B cell (primary cell): ENCODE data around the gene RASA4B. TPM values are rescaled to one million over a fixed set of nuclear protein-coding genes. Genes with fewer than 3 reads are reported as not detected.
"Not testable (repeated sequence)": the region's sequence is repeated elsewhere in the genome, so short reads cannot be mapped to it uniquely, and the experiment has no call there.

ENCODE experiments used
- ATAC-seq: fragments of 200-7000 bp; cut with Tn5 transposase; one replicate; pipeline ENCODE4 v1.10.0; 2021; ENCODE audit warnings: low read depth, mild to moderate bottlenecking, moderate number of reproducible peaks, moderate library complexity
- CTCF ChIA-PET: fragments of 350-600 bp; sonication (Branson Sonifier 250); formaldehyde crosslinking; loops from one replicate; lab custom pipeline; 2021; ENCODE audit warnings: antibody characterized with exemption, inconsistent platforms; lab: Charles Lee
- POLR2A ChIA-PET: fragments of 350-600 bp; sonication (Branson Sonifier 250); formaldehyde crosslinking; loops from one replicate; lab custom pipeline; 2021; ENCODE audit warnings: antibody characterized with exemption; lab: Charles Lee
- DNase-seq: peaks from one replicate; pipeline ENCODE4 v3.0.0; 2013
- H2AFZ ChIP-seq: 2 replicates; pipeline ENCODE4 v1.6.1; 2012; ENCODE audit warnings: mild to moderate bottlenecking, low read depth, low read length; ENCODE audit not compliant: insufficient read depth, poor library complexity, severe bottlenecking
- H3K27ac ChIP-seq, 2 donors: 1 replicate in 1 of 2; 2 replicates in 1 of 2; pipeline ENCODE4 v1.5.1; 2012 to 2013; ENCODE audit warnings: low read length in 2 of 2, mild to moderate bottlenecking in 2 of 2, moderate library complexity in 1 of 2
- H3K27me3 ChIP-seq, 4 experiments: fragments of 200-600 bp in 1 of 4; sonication (generic) in 1 of 4; replicated peaks in 1 of 4; 1 replicate in 2 of 4; 2 replicates in 2 of 4; pipeline versions ENCODE4 v1.6.1 to v1.7.0; 2013 to 2016; ENCODE audit warnings: low read length in 3 of 4, mild to moderate bottlenecking in 2 of 4, mixed read lengths in 1 of 4, moderate library complexity in 1 of 4; ENCODE audit not compliant: insufficient read depth in 4 of 4, control insufficient read depth in 3 of 4; ENCODE audit errors: control extremely low read depth in 1 of 4
- H3K36me3 ChIP-seq, 2 experiments: replicated peaks in 1 of 2; 1 replicate in 1 of 2; 2 replicates in 1 of 2; pipeline versions ENCODE4 v1.6.1 to v1.7.1; 2013; ENCODE audit warnings: low read length in 1 of 2; ENCODE audit not compliant: insufficient read depth in 2 of 2, control insufficient read depth in 1 of 2; ENCODE audit errors: control extremely low read depth in 1 of 2, extremely low read depth in 1 of 2
- H3K4me1 ChIP-seq, 2 donors: fragments of 200-600 bp in 1 of 2; sonication (generic) in 1 of 2; 1 replicate in 1 of 2; 2 replicates in 1 of 2; pipeline versions ENCODE4 v1.5.1 to v1.6.1; 2013 to 2017; ENCODE audit warnings: low read length in 2 of 2; ENCODE audit not compliant: control insufficient read depth in 2 of 2, insufficient read depth in 2 of 2
- H3K4me2 ChIP-seq: replicated peaks from 2 replicates; pipeline ENCODE3; 2012; ENCODE audit warnings: mild to moderate bottlenecking, low read depth, low read length; ENCODE audit not compliant: poor library complexity, severe bottlenecking
- H3K4me3 ChIP-seq, 5 experiments: fragments of 200-600 bp in 1 of 5; sonication (generic) in 1 of 5; 1 replicate in 3 of 5; 2 replicates in 2 of 5; pipeline versions ENCODE4 v1.5.1 to v1.7.0; 2011 to 2016; ENCODE audit warnings: low read length in 4 of 5, mild to moderate bottlenecking in 4 of 5, low read depth in 2 of 5, control low read depth in 1 of 5, moderate library complexity in 1 of 5; ENCODE audit not compliant: insufficient read depth in 1 of 5; ENCODE audit errors: control extremely low read depth in 1 of 5, extremely low read depth in 1 of 5
- H3K79me2 ChIP-seq: fragments of 200-600 bp; sonication (generic); one replicate; pipeline ENCODE4 v1.6.0; 2016; ENCODE audit warnings: low read length; ENCODE audit not compliant: control insufficient read depth, insufficient read depth
- H3K9ac ChIP-seq: fragments of 200-600 bp; sonication (generic); 2 replicates; pipeline ENCODE4 v1.6.1; 2017; ENCODE audit warnings: mild to moderate bottlenecking, low read length, moderate library complexity
- H3K9me3 ChIP-seq, 3 donors: one replicate each; pipeline versions ENCODE4 v1.6.1 to v1.7.1; 2013; ENCODE audit warnings: low read length in 2 of 3; ENCODE audit not compliant: control insufficient read depth in 2 of 3, insufficient read depth in 1 of 3; ENCODE audit errors: control extremely low read depth in 1 of 3
- H4K20me1 ChIP-seq: 2 replicates; pipeline ENCODE4 v1.6.0; 2012; ENCODE audit warnings: mild to moderate bottlenecking, low read length; ENCODE audit not compliant: insufficient read depth, control insufficient read depth, poor library complexity, severe bottlenecking
- H3K27ac Mint-ChIP-seq: one replicate; pipeline ENCODE4 v1.8.0; 2021; ENCODE audit warnings: mixed read lengths
- H3K27me3 Mint-ChIP-seq: one replicate; pipeline ENCODE4 v1.8.0; 2021; ENCODE audit warnings: mixed read lengths
- H3K4me1 Mint-ChIP-seq: one replicate; pipeline ENCODE4 v1.8.0; 2021; ENCODE audit warnings: mixed read lengths
- H3K4me3 Mint-ChIP-seq: one replicate; pipeline ENCODE4 v1.8.0; 2021; ENCODE audit warnings: mixed read lengths
- H3K9me3 Mint-ChIP-seq: one replicate; pipeline ENCODE4 v1.8.0; 2022; ENCODE audit warnings: mixed read lengths; ENCODE audit not compliant: insufficient read depth
- WGBS: methylation state at CpG from one replicate; pipeline ENCODE4 v1.1.5; 2013; ENCODE audit warnings: missing lambda C conversion rate; ENCODE audit not compliant: insufficient coverage; 5-methylcytosine and 5-hydroxymethylcytosine counted together
- intact Hi-C: fragments of 100-400 bp; cut with micrococcal nuclease; formaldehyde crosslinking; loops from one replicate; pipeline ENCODE4 v1.10.0; 2022
- polyA plus RNA-seq: library from polyadenylated mRNA; depleted of rRNA; stranded (reverse); fragments of >200 nt; gene quantifications from 2 replicates; pipeline ENCODE4 v1.2.3, GENCODE V29; 2012
- total RNA-seq, 2 donors: library from RNA; stranded (reverse); fragments of 120-200 nt in 1 of 2; gene quantifications; 1 replicate in 1 of 2; 2 replicates in 1 of 2; pipeline versions ENCODE4 v1.2.3 to v1.2.4, GENCODE V29; 2013 to 2022

The RASA4B gene
- total and polyA plus RNA-seq, 2 donors (not counting 1 experiment from before 2014, with no cell fraction given) = 15.6 to 26.4 TPM

DNA sequence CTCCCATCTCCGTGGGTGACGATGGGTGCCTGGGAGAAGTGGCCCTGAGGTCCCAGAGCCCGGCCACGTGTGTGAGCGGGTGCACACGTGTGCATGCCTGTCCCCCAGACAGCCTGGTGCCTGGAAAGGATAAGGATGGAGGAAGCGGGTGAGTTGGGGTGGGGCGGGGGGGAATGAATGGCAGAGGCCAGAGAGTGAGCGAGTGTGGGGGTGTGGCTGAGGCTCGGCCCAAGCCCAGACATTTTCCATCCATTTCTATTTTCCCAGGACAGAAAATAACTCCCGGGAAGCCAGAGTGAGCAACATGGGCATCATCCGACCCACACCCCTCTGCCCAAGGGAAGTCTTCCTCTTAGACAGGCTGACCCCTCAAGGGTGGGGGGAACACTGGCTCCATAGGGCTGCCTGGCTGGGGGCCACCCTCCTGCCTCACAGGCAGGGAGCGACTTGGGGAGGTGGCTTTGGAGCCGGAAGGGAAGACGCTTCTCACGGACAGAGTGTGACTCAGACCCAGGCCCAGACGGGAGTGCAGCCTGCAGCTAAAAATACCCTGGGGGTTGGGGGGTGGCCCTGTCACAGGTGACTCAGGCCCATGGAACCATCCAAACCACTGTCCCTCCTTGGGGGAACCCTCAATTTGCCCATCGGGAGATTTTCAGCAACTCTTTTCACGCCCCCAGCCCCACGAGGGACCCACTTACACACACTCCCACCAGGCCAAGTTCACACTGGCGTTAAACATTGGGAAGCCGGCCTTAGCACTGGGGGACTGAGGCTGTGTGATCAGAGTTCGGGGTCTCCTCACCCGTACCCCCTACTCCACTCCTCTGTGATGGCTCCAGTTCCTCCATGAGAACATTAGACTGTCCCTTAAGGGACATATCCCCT lies 12.0 kb downstream of the RASA4B start:
- POLR2A ChIA-PET, H3K9ac ChIP-seq, H4K20me1 ChIP-seq, H3K9me3 ChIP-seq, intact Hi-C loops, CTCF ChIA-PET, H3K4me1 Mint-ChIP-seq, H3K27me3 Mint-ChIP-seq, H3K4me1 ChIP-seq, H3K36me3 ChIP-seq, H2AFZ ChIP-seq, H3K27ac Mint-ChIP-seq, H3K79me2 ChIP-seq, H3K27ac ChIP-seq, DNase-seq, H3K4me3 Mint-ChIP-seq, H3K4me3 ChIP-seq, H3K4me2 ChIP-seq, H3K9me3 Mint-ChIP-seq, ATAC-seq, H3K27me3 ChIP-seq: not testable (repeated sequence)
- no CpG with 5 or more reads among the region's 24 CpGs for WGBS

DNA sequence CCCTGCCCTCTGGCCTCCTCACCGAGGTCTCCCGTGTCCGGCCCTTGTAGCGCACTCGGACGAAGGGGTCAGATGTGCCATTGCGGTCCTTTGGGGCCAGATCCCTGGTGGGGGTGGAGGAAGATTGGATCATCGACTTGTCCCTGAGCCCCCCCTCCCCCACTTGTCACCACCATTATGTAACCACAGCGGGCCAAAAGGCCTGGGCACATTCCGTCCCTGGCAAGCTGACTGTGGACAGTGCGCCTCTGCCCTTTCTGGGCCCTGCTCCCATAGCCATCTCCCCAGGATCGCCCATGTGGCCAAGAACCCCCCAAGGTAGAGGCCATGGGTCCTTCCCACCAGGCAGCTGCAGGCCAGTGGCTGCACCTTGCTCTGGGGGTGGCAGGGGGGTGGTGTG lies 14.4 kb downstream of the RASA4B start:
- H3K27ac ChIP-seq, H4K20me1 ChIP-seq, H3K36me3 ChIP-seq, intact Hi-C loops, H3K4me1 ChIP-seq, H3K79me2 ChIP-seq, ATAC-seq, H3K9me3 Mint-ChIP-seq, H3K27ac Mint-ChIP-seq, H3K27me3 Mint-ChIP-seq, H3K4me3 Mint-ChIP-seq, H3K9me3 ChIP-seq, H3K4me1 Mint-ChIP-seq, DNase-seq, POLR2A ChIA-PET, H3K4me3 ChIP-seq, H3K27me3 ChIP-seq, H2AFZ ChIP-seq, H3K9ac ChIP-seq, H3K4me2 ChIP-seq, CTCF ChIA-PET: not testable (repeated sequence)
- no CpG with 5 or more reads among the region's 12 CpGs for WGBS

DNA sequence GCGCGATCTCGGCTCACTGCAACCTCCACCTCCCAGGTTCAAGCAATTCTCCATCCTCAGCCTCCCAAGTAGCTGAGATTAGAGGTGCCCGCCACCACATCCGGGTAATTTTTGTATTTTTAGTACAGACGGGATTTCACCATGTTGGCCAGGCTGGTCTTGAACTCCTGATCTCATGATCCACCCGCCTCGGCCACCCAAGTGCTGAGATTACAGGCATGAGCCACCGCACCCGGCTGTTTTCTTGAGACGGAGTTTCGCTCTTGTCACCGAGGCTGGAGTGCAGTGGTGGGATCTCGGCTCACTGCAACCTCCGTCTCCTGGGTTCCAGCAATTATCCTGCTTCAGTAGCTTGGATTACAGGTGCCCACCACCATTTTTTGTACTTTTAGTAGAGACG lies 19.3 kb downstream of the RASA4B start:
- H3K4me1 Mint-ChIP-seq, CTCF ChIA-PET: not testable (repeated sequence)
- WGBS = 100% methylated on average over 3 of the region's 16 CpGs

DNA sequence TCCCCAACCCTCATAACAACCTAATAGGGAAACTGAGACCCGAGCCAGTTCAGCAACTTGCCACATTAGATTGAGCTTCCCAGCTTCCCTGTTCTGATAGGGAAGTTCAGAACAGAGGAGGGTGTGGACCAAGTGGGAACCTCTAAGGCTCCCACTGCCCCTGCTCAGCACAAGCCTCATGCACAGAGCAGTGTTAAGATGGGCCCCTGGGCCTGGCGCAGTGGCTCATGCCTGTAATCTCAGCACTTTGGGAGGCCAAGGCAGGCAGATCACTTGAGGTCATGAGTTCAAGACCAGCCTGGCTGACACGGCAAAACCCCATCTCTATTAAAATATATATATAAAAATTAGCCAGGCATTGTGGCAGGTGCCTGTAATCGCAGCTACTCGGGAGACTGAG lies 20.3 kb downstream of the RASA4B start:
- H3K27me3 ChIP-seq, CTCF ChIA-PET, H3K27ac ChIP-seq, DNase-seq, H2AFZ ChIP-seq, H4K20me1 ChIP-seq, H3K4me1 Mint-ChIP-seq, H3K4me3 ChIP-seq, POLR2A ChIA-PET, H3K9ac ChIP-seq, H3K4me2 ChIP-seq, intact Hi-C loops, H3K27ac Mint-ChIP-seq, H3K79me2 ChIP-seq, H3K9me3 ChIP-seq, H3K36me3 ChIP-seq, H3K4me1 ChIP-seq, H3K4me3 Mint-ChIP-seq, H3K27me3 Mint-ChIP-seq, ATAC-seq, H3K9me3 Mint-ChIP-seq: not testable (repeated sequence)
- WGBS = no CpG with 5 or more reads among the region's 5 CpGs

More for the DNA sequence above, 19.3 kb downstream of the RASA4B start:
- H3K9ac ChIP-seq, H3K4me1 ChIP-seq, H3K27me3 Mint-ChIP-seq, H3K36me3 ChIP-seq, H3K9me3 ChIP-seq, H3K9me3 Mint-ChIP-seq, ATAC-seq, H2AFZ ChIP-seq, H4K20me1 ChIP-seq, H3K27ac ChIP-seq, POLR2A ChIA-PET, H3K27ac Mint-ChIP-seq, H3K4me3 Mint-ChIP-seq, H3K4me2 ChIP-seq, H3K27me3 ChIP-seq, H3K4me3 ChIP-seq, intact Hi-C loops, DNase-seq, H3K79me2 ChIP-seq: not testable (repeated sequence)
